GM23338 (cell line): ENCODE results near the gene SH2D4B. TPM values are rescaled to one million over a fixed set of nuclear protein-coding genes. Genes with fewer than 3 reads are reported as not detected.

ENCODE experiments used
- ATAC-seq: fragments of 200-7000 bp; cut with Tn5 transposase; 3 replicates; pipeline ENCODE4 v1.9.1; 2020
- DNase-seq: peaks from one replicate; pipeline ENCODE4 v3.0.0-alpha.2; 2015; ENCODE audit warnings: low spot score
- H2AFZ ChIP-seq: fragments of 200-600 bp; sonication (generic); 2 replicates; pipeline ENCODE4 v1.8.0; 2016; ENCODE audit warnings: antibody characterized with exemption, mild to moderate bottlenecking, moderate library complexity
- H3F3A ChIP-seq: fragments of 200-600 bp; sonication (generic); replicated peaks from 2 replicates; pipeline ENCODE4 v1.8.0; 2017; ENCODE audit warnings: antibody characterized with exemption, mixed run types, low read depth
- H3K27ac ChIP-seq: fragments of 200-600 bp; sonication (generic); 2 replicates; pipeline ENCODE4 v1.6.1; 2016; ENCODE audit warnings: low read depth
- H3K27me3 ChIP-seq: fragments of 200-600 bp; sonication (generic); 2 replicates; pipeline ENCODE4 v1.8.0; 2016; ENCODE audit warnings: mild to moderate bottlenecking, mixed run types, moderate library complexity; ENCODE audit not compliant: insufficient read depth
- H3K36me3 ChIP-seq: fragments of 200-600 bp; sonication (generic); 2 replicates; pipeline ENCODE4 v1.8.0; 2016; ENCODE audit warnings: mild to moderate bottlenecking; ENCODE audit not compliant: insufficient read depth
- H3K4me1 ChIP-seq: fragments of 200-600 bp; sonication (generic); 2 replicates; pipeline ENCODE4 v1.8.0; 2016; ENCODE audit warnings: mild to moderate bottlenecking, moderate library complexity; ENCODE audit not compliant: insufficient read depth
- H3K4me2 ChIP-seq: fragments of 200-600 bp; sonication (generic); 2 replicates; pipeline ENCODE4 v1.7.1; 2017; ENCODE audit warnings: mixed run types
- H3K4me3 ChIP-seq: fragments of 200-600 bp; sonication (generic); 2 replicates; pipeline ENCODE4 v1.6.1; 2016; ENCODE audit warnings: mixed run types
- H3K79me2 ChIP-seq: fragments of 200-600 bp; sonication (generic); replicated peaks from 2 replicates; pipeline ENCODE4 v1.8.0; 2017; ENCODE audit warnings: mild to moderate bottlenecking; ENCODE audit not compliant: insufficient read depth
- H3K9me2 ChIP-seq: fragments of 200-600 bp; sonication (generic); 2 replicates; pipeline ENCODE4 v1.8.0; 2017; ENCODE audit not compliant: insufficient read depth
- H4K20me1 ChIP-seq: fragments of 200-600 bp; sonication (generic); replicated peaks from 2 replicates; pipeline ENCODE4 v1.8.0; 2017; ENCODE audit warnings: mild to moderate bottlenecking; ENCODE audit not compliant: insufficient read depth
- H3K27ac Mint-ChIP-seq: 2 replicates; pipeline ENCODE4 v1.8.0; 2020; ENCODE audit warnings: inconsistent platforms, mild to moderate bottlenecking, moderate library complexity, mixed read lengths
- H3K27me3 Mint-ChIP-seq: 3 replicates; pipeline ENCODE4 v1.8.0; 2022; ENCODE audit warnings: low read depth, mild to moderate bottlenecking, moderate library complexity, mixed read lengths, inconsistent platforms; ENCODE audit not compliant: insufficient read depth, poor library complexity
- H3K36me3 Mint-ChIP-seq: 3 replicates; pipeline ENCODE4 v1.8.0; 2021; ENCODE audit warnings: low read depth, mild to moderate bottlenecking, inconsistent platforms, moderate library complexity, mixed read lengths
- H3K4me1 Mint-ChIP-seq: 3 replicates; pipeline ENCODE4 v1.8.0; 2020; ENCODE audit warnings: mild to moderate bottlenecking, inconsistent platforms, mixed read lengths
- H3K4me3 Mint-ChIP-seq: 3 replicates; pipeline ENCODE4 v1.8.0; 2021; ENCODE audit warnings: moderate library complexity, mild to moderate bottlenecking, inconsistent platforms, mixed read lengths
- H3K9me3 Mint-ChIP-seq: 3 replicates; pipeline ENCODE4 v1.8.0; 2020; ENCODE audit warnings: moderate library complexity, mild to moderate bottlenecking, inconsistent platforms, mixed read lengths
- CREB1 ChIP-seq: fragments of 250-450 bp; sonication (Bioruptor Pico); IDR thresholded peaks from 2 replicates; pipeline ENCODE4 v1.5.0; 2020; ENCODE audit warnings: low read depth, mild to moderate bottlenecking, moderate library complexity
- JUNB ChIP-seq: IDR thresholded peaks from one replicate; pipeline ENCODE4 v1.6.1; 2016; ENCODE audit warnings: antibody characterized with exemption; ENCODE audit not compliant: unreplicated experiment
- NANOG ChIP-seq: IDR thresholded peaks from 2 replicates; pipeline ENCODE4 v1.6.1; 2016; ENCODE audit warnings: antibody characterized with exemption, borderline replicate concordance
- POLR2AphosphoS5 ChIP-seq: IDR thresholded peaks from 2 replicates; pipeline ENCODE4 v1.6.1; 2016; ENCODE audit warnings: antibody characterized with exemption, low read depth
- STAT1 ChIP-seq: IDR thresholded peaks from one replicate; pipeline ENCODE4 v1.6.1; 2016; ENCODE audit warnings: antibody characterized with exemption; ENCODE audit not compliant: unreplicated experiment
- ZNF114 ChIP-seq: fragments of 250-450 bp; sonication (Bioruptor Pico); IDR thresholded peaks from 2 replicates; pipeline ENCODE4 v1.5.0; 2020; ENCODE audit warnings: mild to moderate bottlenecking, moderate library complexity
- ZNF331 ChIP-seq: fragments of 250-450 bp; sonication (Bioruptor Pico); IDR thresholded peaks from 2 replicates; pipeline ENCODE4 v1.5.0; 2020; ENCODE audit warnings: low read depth, mild to moderate bottlenecking, moderate library complexity
- polyA plus RNA-seq: library from polyadenylated mRNA; unstranded; fragments of >200 nt; fragmentation: Nextera tagmentation; extraction: Ambion mirVana; gene quantifications from 2 replicates; pipeline ENCODE4 v1.2.1, GENCODE V29; 2016
- total RNA-seq: library from RNA; depleted of rRNA; stranded (reverse); fragments of >200 nt; shearing (Covaris generic); gene quantifications from 2 replicates; pipeline ENCODE4 v1.2.3, GENCODE V29; 2014
- TF ChIP-seq, protein P1 (sequence below): IDR thresholded peaks from 2 replicates; pipeline ENCODE4 v1.6.1; 2016; ENCODE audit warnings: antibody characterized with exemption
- TF ChIP-seq, protein P2 (sequence below): fragments of 250-450 bp; sonication (Bioruptor Pico); IDR thresholded peaks from 2 replicates; pipeline ENCODE4 v1.5.0; 2020; ENCODE audit warnings: mild to moderate bottlenecking, moderate library complexity
- TF ChIP-seq, protein P3 (sequence below), 2 experiments: fragments of 200-600 bp in 1 of 2; sonication (generic) in 1 of 2; conservative IDR thresholded peaks; 2 replicates each; pipeline versions ENCODE4 v1.5.1 to v1.6.1; 2016 to 2017; ENCODE audit warnings: antibody characterized with exemption in 2 of 2, low read depth in 2 of 2, mild to moderate bottlenecking in 2 of 2, moderate library complexity in 1 of 2

Gene SH2D4B
- total and polyA plus RNA-seq, 2 experiments from 2014 or later = 0.08 TPM; not detected in 1

DNA sequence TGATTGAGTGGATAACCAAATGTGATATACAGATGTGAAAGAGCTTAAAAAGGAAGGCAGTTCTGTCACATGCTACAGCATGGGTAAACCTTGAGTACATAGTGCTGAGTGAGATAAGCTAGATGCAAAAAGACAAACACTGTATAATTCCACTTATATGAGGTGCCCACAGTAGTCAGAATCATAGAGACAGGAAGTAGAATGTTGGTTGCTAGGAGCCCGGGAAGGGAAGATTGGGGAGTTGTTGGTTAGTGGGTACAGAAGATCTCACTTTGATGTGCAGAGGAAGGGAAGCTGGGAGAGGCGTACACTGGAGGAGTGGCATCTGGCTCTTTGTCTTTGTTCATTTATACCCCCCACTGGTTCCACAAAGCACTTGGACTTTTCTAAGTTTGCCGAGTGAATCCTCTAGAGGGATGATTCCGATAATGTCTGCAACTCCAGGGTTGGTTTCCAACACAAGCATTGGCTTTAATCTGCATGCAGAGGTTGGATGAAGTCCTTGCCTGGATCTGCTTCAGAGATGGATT lies 44.1 kb upstream of the SH2D4B start:
- H3K9me3 Mint-ChIP-seq = no peaks in the 10 kb centered on the region
- H3K79me2 ChIP-seq = peaks cover 79% of the 10 kb centered on the region
- no peaks in the 10 kb centered on the region for H3K27me3 ChIP-seq
- no peak overlapping the region for H3K4me3 Mint-ChIP-seq
- no peak overlapping the region for H2AFZ ChIP-seq
- no peaks in the 10 kb centered on the region for H3K27me3 Mint-ChIP-seq
- H3K9me2 ChIP-seq = no peaks in the 10 kb centered on the region
- ATAC-seq (no peak), DNase-seq (no peak)
- peaks cover 46% of the 10 kb centered on the region for H4K20me1 ChIP-seq
- no peaks in the 10 kb centered on the region for H3F3A ChIP-seq
- peaks cover 8% of the 10 kb centered on the region; the same call in 1 of the 2 replicates for H3K4me1 ChIP-seq
- H3K36me3 ChIP-seq = no peaks in the 10 kb centered on the region
- H3K36me3 Mint-ChIP-seq = peaks cover 35% of the 10 kb centered on the region
- no peak overlapping the region for H3K27ac Mint-ChIP-seq
- 0 out of 2 replicates have a peak overlapping the region, but pooled peaks have one; percentile 10 for H3K27ac ChIP-seq
- peaks cover 22% of the 10 kb centered on the region for H3K4me1 Mint-ChIP-seq
- H3K4me3 ChIP-seq = no peak overlapping the region
- TF ChIP-seq CREB1 (CRISPR knock-in tag) = no peak
- TF ChIP-seq, protein P1, sequence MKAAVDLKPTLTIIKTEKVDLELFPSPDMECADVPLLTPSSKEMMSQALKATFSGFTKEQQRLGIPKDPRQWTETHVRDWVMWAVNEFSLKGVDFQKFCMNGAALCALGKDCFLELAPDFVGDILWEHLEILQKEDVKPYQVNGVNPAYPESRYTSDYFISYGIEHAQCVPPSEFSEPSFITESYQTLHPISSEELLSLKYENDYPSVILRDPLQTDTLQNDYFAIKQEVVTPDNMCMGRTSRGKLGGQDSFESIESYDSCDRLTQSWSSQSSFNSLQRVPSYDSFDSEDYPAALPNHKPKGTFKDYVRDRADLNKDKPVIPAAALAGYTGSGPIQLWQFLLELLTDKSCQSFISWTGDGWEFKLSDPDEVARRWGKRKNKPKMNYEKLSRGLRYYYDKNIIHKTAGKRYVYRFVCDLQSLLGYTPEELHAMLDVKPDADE = no peak
- no peak overlapping the region for H3K4me2 ChIP-seq

DNA sequence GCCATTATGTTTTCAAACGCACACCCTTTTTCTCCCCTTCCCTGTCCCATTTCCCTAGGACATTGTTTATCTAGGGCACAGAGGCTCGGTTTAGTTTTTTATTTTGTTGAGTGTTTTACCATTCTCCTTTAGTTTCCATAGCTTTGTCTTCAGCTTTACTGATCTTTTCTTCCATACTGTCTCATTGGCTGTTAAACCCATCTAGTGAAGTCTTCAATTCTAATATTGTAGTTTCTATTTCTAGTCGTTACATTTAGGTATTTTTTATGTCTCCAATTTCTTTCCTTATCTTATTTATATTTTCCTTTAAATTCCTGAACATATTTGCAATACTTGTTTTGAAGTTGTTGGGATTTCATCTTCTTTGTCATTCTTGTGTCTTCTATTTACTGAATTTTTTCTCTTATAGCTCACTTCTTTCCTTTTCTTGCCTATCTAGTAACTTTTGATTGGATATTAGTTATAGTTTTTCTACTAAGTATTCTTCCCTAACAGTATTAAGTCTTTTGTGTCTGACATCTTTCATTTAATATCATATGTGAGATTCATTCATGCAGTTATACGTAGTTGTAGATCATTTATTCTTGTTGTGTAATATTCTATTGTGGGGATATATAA lies 41.0 kb upstream of the SH2D4B start:
- Mint-ChIP-seq H3K36me3 (peaks cover 12% of the 10 kb centered on the region; the same call in 2 of the 3 replicates), H3K4me1 (peaks cover 26% of the 10 kb centered on the region), H3K27me3 (peaks cover 5% of the 10 kb centered on the region), H3K27ac (no peak overlapping the region), H3K9me3 (no peaks in the 10 kb centered on the region; the same call in 2 of the 3 replicates), H3K4me3 (no peak overlapping the region)
- Histone ChIP-seq H3K4me1 (peaks cover 8% of the 10 kb centered on the region; the same call in 1 of the 2 replicates), H3K27me3 (no peaks in the 10 kb centered on the region), H4K20me1 (peaks cover 35% of the 10 kb centered on the region), H3K27ac (no peak overlapping the region), H3K9me2 (no peaks in the 10 kb centered on the region), H3K79me2 (peaks cover 88% of the 10 kb centered on the region), H3F3A (no peaks in the 10 kb centered on the region), H2AFZ (no peak overlapping the region), H3K36me3 (no peaks in the 10 kb centered on the region), H3K4me3 (no peak overlapping the region), H3K4me2 (no peak overlapping the region)
- no peak for DNase-seq
- no peak for ATAC-seq
- TF ChIP-seq STAT1 (no peak), JUNB (no peak), POLR2AphosphoS5 (no peak), NANOG (no peak), ZNF331 (CRISPR knock-in tag) (no peak), ZNF114 (CRISPR knock-in tag) (no peak), CREB1 (CRISPR knock-in tag) (no peak)
- TF ChIP-seq, protein P2, sequence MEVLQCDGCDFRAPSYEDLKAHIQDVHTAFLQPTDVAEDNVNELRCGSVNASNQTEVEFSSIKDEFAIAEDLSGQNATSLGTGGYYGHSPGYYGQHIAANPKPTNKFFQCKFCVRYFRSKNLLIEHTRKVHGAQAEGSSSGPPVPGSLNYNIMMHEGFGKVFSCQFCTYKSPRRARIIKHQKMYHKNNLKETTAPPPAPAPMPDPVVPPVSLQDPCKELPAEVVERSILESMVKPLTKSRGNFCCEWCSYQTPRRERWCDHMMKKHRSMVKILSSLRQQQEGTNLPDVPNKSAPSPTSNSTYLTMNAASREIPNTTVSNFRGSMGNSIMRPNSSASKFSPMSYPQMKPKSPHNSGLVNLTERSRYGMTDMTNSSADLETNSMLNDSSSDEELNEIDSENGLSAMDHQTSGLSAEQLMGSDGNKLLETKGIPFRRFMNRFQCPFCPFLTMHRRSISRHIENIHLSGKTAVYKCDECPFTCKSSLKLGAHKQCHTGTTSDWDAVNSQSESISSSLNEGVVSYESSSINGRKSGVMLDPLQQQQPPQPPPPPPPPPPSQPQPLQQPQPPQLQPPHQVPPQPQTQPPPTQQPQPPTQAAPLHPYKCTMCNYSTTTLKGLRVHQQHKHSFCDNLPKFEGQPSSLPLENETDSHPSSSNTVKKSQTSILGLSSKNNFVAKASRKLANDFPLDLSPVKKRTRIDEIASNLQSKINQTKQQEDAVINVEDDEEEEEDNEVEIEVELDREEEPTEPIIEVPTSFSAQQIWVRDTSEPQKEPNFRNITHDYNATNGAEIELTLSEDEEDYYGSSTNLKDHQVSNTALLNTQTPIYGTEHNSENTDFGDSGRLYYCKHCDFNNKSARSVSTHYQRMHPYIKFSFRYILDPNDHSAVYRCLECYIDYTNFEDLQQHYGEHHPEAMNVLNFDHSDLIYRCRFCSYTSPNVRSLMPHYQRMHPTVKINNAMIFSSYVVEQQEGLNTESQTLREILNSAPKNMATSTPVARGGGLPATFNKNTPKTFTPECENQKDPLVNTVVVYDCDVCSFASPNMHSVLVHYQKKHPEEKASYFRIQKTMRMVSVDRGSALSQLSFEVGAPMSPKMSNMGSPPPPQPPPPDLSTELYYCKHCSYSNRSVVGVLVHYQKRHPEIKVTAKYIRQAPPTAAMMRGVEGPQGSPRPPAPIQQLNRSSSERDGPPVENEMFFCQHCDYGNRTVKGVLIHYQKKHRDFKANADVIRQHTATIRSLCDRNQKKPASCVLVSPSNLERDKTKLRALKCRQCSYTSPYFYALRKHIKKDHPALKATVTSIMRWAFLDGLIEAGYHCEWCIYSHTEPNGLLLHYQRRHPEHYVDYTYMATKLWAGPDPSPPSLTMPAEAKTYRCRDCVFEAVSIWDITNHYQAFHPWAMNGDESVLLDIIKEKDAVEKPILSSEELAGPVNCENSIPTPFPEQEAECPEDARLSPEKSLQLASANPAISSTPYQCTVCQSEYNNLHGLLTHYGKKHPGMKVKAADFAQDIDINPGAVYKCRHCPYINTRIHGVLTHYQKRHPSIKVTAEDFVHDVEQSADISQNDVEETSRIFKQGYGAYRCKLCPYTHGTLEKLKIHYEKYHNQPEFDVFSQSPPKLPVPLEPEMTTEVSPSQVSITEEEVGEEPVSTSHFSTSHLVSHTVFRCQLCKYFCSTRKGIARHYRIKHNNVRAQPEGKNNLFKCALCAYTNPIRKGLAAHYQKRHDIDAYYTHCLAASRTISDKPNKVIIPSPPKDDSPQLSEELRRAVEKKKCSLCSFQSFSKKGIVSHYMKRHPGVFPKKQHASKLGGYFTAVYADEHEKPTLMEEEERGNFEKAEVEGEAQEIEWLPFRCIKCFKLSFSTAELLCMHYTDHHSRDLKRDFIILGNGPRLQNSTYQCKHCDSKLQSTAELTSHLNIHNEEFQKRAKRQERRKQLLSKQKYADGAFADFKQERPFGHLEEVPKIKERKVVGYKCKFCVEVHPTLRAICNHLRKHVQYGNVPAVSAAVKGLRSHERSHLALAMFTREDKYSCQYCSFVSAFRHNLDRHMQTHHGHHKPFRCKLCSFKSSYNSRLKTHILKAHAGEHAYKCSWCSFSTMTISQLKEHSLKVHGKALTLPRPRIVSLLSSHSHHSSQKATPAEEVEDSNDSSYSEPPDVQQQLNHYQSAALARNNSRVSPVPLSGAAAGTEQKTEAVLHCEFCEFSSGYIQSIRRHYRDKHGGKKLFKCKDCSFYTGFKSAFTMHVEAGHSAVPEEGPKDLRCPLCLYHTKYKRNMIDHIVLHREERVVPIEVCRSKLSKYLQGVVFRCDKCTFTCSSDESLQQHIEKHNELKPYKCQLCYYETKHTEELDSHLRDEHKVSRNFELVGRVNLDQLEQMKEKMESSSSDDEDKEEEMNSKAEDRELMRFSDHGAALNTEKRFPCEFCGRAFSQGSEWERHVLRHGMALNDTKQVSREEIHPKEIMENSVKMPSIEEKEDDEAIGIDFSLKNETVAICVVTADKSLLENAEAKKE (CRISPR knock-in tag) = no peak
- TF ChIP-seq, protein P1 = no peak
- TF ChIP-seq, protein P3, sequence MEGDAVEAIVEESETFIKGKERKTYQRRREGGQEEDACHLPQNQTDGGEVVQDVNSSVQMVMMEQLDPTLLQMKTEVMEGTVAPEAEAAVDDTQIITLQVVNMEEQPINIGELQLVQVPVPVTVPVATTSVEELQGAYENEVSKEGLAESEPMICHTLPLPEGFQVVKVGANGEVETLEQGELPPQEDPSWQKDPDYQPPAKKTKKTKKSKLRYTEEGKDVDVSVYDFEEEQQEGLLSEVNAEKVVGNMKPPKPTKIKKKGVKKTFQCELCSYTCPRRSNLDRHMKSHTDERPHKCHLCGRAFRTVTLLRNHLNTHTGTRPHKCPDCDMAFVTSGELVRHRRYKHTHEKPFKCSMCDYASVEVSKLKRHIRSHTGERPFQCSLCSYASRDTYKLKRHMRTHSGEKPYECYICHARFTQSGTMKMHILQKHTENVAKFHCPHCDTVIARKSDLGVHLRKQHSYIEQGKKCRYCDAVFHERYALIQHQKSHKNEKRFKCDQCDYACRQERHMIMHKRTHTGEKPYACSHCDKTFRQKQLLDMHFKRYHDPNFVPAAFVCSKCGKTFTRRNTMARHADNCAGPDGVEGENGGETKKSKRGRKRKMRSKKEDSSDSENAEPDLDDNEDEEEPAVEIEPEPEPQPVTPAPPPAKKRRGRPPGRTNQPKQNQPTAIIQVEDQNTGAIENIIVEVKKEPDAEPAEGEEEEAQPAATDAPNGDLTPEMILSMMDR (conservative IDR thresholded peaks at IDR 0.05; ENCODE audit: low read depth in 2 of 2) = no peak
